Gastrocnemius medialis (tissue), 4 donors: ENCODE results near the gene ARHGAP15.

Source experiments
- POLR2A ChIP-seq, 2 donors: fragments of 450-650 bp; IDR thresholded peaks; one replicate each; pipeline ENCODE4 v1.6.1; 2017; ENCODE audit warnings: antibody characterized with exemption in 2 of 2, mild to moderate bottlenecking in 2 of 2, moderate library complexity in 2 of 2
- TF ChIP-seq, protein P1 (sequence below), 5 experiments: fragments of 450-650 bp in 3 of 5; fragments of 200-600 bp in 2 of 5; sonication (generic) in 2 of 5; IDR thresholded peaks in 4 of 5; conservative IDR thresholded peaks in 1 of 5; 1 replicate in 4 of 5; 2 replicates in 1 of 5; pipeline ENCODE4 v1.5.1; 2016 to 2019; ENCODE audit warnings: antibody characterized with exemption in 5 of 5, mild to moderate bottlenecking in 3 of 5, moderate library complexity in 3 of 5

DNA sequence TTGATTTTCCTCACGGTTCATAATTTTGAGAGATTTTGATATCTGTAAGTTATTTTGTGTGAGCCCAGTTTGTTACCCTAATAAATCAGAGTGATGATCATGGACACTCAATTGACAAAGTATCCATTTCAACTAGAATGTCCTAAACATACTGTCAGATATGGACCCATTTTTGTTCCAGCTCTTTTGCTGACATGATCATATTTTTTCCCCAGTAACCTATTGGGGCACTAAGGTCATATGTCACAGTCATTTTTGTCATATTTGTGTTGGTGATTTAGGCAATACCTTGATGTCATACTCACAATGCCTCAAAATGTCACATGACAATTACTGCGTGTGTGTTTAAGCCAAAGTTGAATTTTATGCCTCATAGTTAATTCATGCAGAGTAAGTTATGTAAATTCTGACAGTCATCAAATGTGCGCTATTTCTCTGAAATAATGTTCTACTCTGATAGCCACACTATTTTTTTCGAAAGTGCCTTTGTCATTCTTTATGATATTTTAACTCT, 218.7 kb downstream of the ARHGAP15 start:
- TF ChIP-seq, protein P1, sequence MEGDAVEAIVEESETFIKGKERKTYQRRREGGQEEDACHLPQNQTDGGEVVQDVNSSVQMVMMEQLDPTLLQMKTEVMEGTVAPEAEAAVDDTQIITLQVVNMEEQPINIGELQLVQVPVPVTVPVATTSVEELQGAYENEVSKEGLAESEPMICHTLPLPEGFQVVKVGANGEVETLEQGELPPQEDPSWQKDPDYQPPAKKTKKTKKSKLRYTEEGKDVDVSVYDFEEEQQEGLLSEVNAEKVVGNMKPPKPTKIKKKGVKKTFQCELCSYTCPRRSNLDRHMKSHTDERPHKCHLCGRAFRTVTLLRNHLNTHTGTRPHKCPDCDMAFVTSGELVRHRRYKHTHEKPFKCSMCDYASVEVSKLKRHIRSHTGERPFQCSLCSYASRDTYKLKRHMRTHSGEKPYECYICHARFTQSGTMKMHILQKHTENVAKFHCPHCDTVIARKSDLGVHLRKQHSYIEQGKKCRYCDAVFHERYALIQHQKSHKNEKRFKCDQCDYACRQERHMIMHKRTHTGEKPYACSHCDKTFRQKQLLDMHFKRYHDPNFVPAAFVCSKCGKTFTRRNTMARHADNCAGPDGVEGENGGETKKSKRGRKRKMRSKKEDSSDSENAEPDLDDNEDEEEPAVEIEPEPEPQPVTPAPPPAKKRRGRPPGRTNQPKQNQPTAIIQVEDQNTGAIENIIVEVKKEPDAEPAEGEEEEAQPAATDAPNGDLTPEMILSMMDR (IDR thresholded peaks at IDR 0.05 in 4 of 5, conservative IDR thresholded peaks at IDR 0.05 in 1 of 5), result no peak
- no peak for TF ChIP-seq POLR2A (IDR thresholded peaks at IDR 0.05)
